Kidney epithelial cell (primary cell): ENCODE measurements around the gene FAM162B. TPM values are rescaled to one million over a fixed set of nuclear protein-coding genes. Genes with fewer than 3 reads are reported as not detected.

Experiments used
- DNase-seq: peaks from one replicate; pipeline ENCODE4 v3.0.0-alpha.2; 2010; ENCODE audit warnings: low read depth
- H3K27me3 ChIP-seq: 2 replicates; pipeline ENCODE4 v1.6.0; 2011; ENCODE audit warnings: low read length; ENCODE audit not compliant: control insufficient read depth, insufficient read depth
- H3K36me3 ChIP-seq: 2 replicates; pipeline ENCODE4 v1.5.1; 2011; ENCODE audit warnings: low read length; ENCODE audit not compliant: control insufficient read depth, insufficient read depth
- H3K4me3 ChIP-seq: 2 replicates; pipeline ENCODE4 v1.5.1; 2011; ENCODE audit warnings: low read depth, mild to moderate bottlenecking, control low read depth, low read length
- CTCF ChIP-seq: IDR thresholded peaks from 2 replicates; pipeline ENCODE4 v1.5.1; 2011; ENCODE audit warnings: mild to moderate bottlenecking, moderate library complexity, low read length, control low read depth, inconsistent platforms; ENCODE audit not compliant: insufficient read depth, poor library complexity, severe bottlenecking
- total RNA-seq: library from RNA; depleted of rRNA; stranded (reverse); fragments of >200 nt; gene quantifications from 2 replicates; pipeline ENCODE4 v1.2.3, GENCODE V29; 2015

FAM162B gene
- 0.14 and 0.25 TPM in 2 replicates for total RNA-seq

DNA sequence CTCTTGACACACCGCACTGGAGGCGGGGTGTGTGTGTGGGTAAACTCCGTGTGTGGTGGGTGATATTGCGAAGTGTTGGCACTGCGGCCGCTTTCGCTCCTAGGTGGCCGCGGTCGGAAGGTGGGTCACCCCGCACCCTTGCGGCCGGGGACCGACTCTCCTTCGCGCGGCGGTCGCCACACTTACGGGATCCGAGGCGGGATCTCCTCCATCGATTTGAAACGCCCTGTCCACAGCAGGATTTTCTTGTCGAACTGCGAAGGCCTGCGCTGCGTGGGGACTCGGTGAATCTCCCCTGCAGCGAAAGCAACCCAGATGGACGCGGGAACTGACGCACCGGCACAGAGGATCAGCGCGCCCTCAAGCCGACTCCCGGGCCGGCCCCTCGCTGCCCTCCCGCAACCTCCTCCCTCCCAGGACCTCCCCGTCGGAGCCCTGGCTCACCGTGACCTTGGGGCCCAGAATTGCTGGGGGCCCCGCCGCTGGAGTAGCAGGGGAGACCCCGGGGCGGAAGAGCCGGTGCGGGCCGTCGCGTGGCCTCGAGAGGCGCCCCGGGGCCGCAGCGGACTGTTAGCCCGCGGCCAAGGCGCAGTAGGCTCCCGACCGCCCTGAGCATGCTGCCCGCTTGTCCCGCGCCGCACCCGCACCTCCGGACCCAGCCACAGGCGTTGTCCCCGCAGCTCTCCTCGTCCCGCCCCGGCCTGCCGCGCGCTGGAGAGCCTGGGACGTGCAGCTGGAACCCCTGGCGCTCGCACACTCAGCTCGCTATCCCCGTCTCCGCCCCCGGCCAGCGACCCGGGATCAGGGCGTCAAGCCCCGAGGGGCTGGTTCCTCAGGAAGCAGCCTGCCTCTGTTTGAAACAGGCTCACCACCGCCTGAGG lies at the start of gene FAM162B:
TSS of gene FAM162B (minus strand) at position 759 of the 881 bp plus-strand sequence. CDS start at position 616, 143 bp downstream.
- Histone ChIP-seq H3K36me3 (no peaks in the 10 kb centered on the region), H3K27me3 (peaks cover 18% of the 10 kb centered on the region), H3K4me3 (peak within 1 kb of the TSS; percentile 43)
- no peak for DNase-seq
- no peak for TF ChIP-seq CTCF

DNA sequence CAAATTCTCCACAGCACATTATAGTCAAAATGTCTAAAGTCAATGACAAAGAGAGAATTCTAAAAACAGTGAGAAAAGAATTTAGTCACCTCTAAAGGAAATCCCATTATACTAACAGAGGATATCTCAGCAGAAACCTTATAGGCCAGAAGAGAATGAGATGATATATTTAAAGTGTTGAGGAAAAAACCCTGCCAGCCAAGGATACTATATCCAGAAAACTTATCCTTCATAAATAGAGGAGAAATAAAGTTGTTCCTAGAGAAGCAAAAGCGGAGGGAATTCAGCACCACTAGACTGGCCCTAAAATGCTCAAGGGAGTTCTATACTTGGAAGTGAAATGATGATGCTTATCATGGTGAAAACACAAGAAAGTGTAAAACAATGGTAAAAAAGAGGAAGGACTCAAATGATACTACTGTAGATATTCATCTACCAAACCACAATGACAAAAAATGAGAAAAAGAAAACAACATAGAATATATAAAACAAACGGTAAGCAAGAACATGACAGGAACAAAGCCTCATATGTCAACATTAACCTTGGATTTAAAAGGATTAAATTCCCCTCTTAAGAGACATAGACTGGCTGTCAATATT lies 46.6 kb upstream of the FAM162B start:
- no peak for TF ChIP-seq CTCF
- DNase-seq = no peak
- Histone ChIP-seq H3K27me3 (no peaks in the 10 kb centered on the region), H3K36me3 (no peaks in the 10 kb centered on the region), H3K4me3 (no peak overlapping the region)

DNA sequence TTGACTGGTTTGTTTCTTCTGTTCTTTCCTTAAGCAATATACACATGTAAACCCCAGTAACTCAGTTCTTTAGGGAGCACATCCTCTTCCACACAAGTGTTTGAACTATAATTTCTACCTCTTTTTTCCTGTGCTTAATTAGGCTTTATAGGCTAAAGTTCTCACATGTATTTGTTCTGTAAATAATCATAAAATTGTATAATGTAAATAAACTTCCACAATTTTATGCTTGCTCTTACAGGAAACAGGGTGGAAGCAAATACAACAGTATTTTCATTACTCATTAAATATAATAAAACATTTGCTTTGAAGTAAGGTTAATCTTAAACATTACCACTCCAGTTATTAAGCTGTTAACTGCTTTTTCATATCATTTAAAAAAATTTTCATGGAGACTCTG lies 36.5 kb upstream of the FAM162B start:
- TF ChIP-seq CTCF = no peak
- H3K27me3 ChIP-seq = no peaks in the 10 kb centered on the region
- no peak for DNase-seq
- no peak overlapping the region for H3K4me3 ChIP-seq
- H3K36me3 ChIP-seq = no peaks in the 10 kb centered on the region

- DNase-seq = no peak
- Histone ChIP-seq H3K4me3 (no peak overlapping the region), H3K27me3 (no peaks in the 10 kb centered on the region), H3K36me3 (no peaks in the 10 kb centered on the region)
- no peak for TF ChIP-seq CTCF
Measured at GRCh38 chr6:116799945-116800344, 34.4 kb upstream of the FAM162B start.

- no peak for TF ChIP-seq CTCF
- H3K4me3 ChIP-seq = no peak overlapping the region
- no peaks in the 10 kb centered on the region for H3K27me3 ChIP-seq
- DNase-seq = no peak
- no peaks in the 10 kb centered on the region for H3K36me3 ChIP-seq
Measured at GRCh38 chr6:116797585-116797984, 32.1 kb upstream of the FAM162B start.
